22Rv1 (cell line): ENCODE measurements around the gene SPA17.

Experiments used
- H3K27ac ChIP-seq: fragments of 450-650 bp; 2 replicates; pipeline ENCODE4 v1.5.1; 2017
- ZFX ChIP-seq: fragments of 450-650 bp; IDR thresholded peaks from 2 replicates; pipeline ENCODE4 v1.6.1; 2017; ENCODE audit warnings: antibody characterized with exemption, borderline replicate concordance
- TF ChIP-seq, protein P1 (sequence below): fragments of 450-650 bp; IDR thresholded peaks from 2 replicates; pipeline ENCODE4 v1.5.1; 2017; ENCODE audit warnings: mild to moderate bottlenecking

SPA17 gene

DNA sequence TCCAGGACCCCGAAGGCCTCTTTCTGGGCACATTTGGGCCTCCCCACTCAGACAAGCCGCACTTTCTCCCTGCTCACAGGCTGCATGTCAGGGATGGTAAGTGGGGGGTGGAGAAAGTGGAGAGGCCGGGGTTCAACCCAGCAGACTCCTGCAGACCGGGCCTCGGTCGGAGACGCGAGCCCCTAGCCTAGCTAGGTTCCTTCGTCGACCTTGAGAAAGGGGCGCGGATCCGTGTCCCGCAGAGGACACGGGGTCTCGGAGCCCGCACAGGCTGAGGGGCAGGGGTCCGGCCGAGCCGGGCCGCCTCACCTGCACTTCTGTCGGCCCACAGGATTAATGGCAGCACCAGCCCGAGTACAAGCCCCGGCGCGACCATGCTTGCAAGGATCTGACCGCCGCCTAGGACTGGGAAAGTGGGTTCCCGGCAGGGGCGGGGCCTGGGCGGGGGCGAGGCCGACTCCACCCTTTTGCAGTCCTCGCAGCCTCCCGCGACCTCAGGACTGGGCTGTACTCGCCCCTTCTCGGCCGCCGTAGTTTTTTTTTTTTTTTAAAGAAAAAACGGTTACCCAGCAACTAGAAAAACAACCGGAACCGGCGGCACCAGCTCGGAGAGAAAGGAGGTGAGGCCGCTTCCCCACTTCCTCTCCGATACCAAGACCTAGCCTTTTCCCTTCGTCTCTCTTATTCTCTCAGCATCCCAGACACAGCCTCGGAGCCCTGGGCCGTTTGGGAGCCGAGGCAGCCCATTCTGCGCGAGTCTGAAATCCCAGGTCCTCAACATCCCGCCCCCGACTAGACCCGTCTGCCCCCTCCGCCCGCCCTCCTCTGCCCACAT is at the start of gene SPA17, which contains the start of gene SIAE:
TSS of gene SPA17 (plus strand) at position 572 of the 835 bp plus-strand sequence. CDS start 1,361 bp downstream, outside the sequence.
TSS of gene SIAE (minus strand) at position 407 of the 835 bp plus-strand sequence. CDS start at position 376, 31 bp downstream.
- TF ChIP-seq ZFX = no peak
- TF ChIP-seq, protein P1, sequence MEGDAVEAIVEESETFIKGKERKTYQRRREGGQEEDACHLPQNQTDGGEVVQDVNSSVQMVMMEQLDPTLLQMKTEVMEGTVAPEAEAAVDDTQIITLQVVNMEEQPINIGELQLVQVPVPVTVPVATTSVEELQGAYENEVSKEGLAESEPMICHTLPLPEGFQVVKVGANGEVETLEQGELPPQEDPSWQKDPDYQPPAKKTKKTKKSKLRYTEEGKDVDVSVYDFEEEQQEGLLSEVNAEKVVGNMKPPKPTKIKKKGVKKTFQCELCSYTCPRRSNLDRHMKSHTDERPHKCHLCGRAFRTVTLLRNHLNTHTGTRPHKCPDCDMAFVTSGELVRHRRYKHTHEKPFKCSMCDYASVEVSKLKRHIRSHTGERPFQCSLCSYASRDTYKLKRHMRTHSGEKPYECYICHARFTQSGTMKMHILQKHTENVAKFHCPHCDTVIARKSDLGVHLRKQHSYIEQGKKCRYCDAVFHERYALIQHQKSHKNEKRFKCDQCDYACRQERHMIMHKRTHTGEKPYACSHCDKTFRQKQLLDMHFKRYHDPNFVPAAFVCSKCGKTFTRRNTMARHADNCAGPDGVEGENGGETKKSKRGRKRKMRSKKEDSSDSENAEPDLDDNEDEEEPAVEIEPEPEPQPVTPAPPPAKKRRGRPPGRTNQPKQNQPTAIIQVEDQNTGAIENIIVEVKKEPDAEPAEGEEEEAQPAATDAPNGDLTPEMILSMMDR = no peak
- peak within 1 kb of the TSS; percentile 54 for H3K27ac ChIP-seq

DNA sequence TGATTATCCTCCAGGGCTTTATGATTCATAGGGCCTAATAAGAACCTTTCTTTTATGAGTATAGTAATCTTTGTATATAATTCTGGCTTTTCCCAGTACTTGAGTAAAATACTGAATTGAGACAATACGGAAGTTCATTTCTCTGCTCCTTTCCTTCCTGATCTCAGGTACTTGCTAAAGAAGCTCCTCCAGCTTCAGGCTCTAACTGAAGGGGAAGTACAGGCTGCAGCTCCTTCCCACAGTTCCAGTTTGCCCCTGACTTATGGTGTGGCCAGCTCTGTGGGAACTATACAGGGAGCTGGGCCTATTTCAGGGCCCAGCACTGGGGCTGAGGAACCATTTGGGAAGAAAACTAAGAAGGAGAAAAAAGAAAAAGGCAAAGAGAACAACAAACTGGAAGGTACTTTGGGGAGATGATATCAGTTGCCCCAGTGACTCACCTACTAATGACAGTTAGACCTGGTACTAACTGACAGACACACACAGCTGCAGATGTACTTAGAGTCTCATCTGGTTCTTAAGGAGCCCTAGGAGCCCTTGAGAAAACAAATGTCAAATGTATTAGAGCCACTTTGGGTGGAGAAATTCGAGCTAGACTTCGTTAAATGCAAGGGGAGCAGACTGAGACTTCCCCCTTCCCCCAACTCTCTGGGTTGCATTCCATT is 48.1 kb upstream of the SPA17 start:
- peak overlapping the region; percentile 30; the same call in 1 of the 2 replicates for H3K27ac ChIP-seq
- TF ChIP-seq ZFX = no peak
- TF ChIP-seq, protein P1 = no peak

DNA sequence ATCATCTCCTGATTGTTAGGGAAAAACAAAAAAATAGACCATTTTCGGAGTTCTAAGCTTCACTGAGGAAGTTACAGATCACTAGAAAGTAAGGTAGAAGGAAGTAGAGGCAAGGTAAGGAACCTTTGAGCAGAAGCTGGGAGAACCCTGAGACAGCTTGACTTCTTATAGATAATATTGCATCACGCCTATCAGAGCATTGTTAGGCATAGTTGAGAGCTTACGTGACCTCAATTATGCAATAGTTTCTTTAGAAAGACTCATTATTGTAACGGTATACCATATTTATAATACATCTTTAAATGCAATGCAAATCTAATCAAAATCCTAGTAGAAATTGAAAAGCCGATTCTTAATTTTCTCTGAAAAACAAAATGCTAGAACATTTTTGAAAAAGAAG is 46.2 kb upstream of the SPA17 start:
- TF ChIP-seq, protein P1 = no peak
- TF ChIP-seq ZFX = no peak
- H3K27ac ChIP-seq = no peak overlapping the region

DNA sequence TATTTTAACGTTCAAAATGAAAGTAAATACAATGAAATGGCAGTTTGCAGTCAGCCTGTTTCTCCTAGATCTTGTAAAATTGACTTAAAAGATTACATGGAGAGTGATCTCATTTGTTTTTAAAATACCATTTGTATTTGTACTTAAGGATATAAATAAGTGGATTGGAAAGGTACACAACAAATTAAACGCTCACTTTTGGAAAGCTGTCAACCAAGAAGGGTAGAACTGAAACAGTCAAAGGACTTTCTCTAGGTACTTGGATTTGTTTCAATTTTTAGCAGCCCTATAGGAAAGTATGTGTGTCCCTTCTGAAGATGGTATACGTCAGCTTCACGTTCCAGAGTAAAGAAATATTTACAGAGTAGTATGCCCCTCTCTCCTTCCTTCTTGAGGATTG is 43.7 kb upstream of the SPA17 start:
- TF ChIP-seq, protein P1 = no peak
- TF ChIP-seq ZFX = no peak
- 0 out of 2 replicates have a peak overlapping the region, but pooled peaks have one; percentile 1 for H3K27ac ChIP-seq

DNA sequence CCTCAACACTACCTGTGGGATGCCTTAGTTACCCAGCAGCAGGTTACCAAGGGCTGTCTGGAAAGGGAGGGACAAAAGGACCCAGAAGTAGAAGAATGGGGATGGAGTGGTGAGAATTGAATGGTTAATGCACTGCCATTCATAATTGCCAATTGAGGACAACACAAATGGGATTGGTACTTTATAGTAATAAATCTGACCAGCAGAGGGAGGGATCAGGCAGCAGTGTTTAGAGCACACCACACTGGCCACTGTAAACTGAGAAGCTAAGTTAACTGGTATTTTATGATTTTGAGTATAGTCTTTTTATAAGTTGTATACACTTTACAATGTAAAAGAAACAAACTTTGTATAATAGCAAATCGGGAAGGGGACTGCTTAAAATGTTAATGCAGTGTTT is 40.3 kb upstream of the SPA17 start:
- H3K27ac ChIP-seq = no peak overlapping the region
- TF ChIP-seq ZFX = no peak
- TF ChIP-seq, protein P1 = peak; percentile 47

DNA sequence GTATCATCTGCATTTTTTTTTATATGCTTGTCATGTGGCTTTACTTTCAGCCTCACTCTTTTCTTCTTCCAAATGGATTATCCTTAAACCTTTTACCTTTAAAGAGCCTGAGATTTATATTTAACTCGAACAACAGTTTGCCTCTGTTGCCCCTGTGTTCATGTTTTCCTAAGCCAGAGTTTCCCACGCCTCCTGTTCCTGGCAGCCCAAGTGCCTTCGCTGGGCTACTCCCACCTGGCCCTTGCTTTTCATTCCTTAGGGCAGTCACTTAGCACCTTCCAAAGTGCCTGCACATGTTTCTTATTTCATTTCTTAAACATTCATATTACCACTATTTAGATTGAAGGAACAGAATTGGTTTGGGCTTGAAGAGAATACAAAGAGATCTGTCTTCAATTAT is 37.8 kb upstream of the SPA17 start:
- TF ChIP-seq, protein P1 = no peak
- no peak overlapping the region for H3K27ac ChIP-seq

DNA sequence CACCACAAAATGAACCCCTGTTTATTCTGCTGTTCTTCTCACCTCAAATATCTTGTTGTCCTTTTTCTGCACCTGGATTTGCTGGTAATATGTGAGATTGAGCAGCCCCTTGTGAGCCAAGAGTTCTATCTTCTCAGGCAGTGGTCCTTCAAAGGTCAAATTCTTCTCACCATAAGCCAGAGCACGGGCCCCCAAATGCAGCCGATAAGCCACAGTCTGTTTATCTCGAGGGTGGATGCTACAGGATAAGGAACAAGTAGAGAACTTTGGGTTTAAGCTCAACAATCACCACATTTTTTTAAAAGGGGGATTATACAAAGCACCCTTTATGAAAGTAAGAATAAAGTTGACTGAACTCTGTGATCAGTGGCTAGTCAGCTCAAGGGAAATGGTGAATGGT is 35.2 kb upstream of the SPA17 start:
- TF ChIP-seq, protein P1 = no peak
- no peak for TF ChIP-seq ZFX

More for the DNA sequence above, 35.2 kb upstream of the SPA17 start:
- no peak overlapping the region for H3K27ac ChIP-seq
